Measurements from ENCODE around the gene XIRP1.

DNA sequence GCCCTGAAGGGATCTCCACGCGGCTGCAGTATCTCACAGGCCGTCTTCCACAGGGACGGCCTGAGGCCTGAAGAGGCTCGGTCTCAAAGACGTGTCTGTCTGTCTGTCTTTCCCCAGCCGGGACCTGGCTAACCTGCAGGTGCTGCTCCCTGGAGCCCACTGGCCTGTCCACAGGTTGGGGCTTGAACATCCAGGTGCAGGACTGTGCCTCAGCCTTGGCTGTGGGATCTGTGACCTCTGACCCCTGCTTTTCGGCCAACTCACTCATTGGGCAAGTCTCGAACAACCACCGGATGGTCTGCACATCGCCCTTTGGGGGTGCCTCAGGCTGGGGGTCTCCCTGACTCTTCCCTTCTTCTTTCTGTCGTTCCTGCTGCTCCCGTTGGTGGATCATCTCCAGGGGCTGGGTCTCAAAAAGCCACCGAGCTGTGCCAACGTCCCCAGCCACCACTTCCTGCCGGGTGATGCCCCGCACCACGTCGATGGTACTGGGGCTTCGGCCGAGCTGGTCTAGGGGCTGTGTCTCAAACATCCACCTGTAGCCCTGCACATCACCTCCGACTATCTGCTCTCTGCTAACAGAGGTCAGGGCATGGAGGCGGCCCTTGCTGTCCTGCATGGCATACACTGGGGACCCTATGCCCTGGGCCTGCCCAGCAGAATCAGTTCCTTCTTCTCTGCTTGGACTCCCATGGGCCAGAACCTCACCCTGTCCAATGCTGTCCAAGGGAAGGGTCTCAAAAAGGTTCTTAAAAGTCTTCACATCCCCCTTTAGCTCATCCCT, 4.8 kb downstream of the XIRP1 start:
- TF ChIP-seq, protein P1, sequence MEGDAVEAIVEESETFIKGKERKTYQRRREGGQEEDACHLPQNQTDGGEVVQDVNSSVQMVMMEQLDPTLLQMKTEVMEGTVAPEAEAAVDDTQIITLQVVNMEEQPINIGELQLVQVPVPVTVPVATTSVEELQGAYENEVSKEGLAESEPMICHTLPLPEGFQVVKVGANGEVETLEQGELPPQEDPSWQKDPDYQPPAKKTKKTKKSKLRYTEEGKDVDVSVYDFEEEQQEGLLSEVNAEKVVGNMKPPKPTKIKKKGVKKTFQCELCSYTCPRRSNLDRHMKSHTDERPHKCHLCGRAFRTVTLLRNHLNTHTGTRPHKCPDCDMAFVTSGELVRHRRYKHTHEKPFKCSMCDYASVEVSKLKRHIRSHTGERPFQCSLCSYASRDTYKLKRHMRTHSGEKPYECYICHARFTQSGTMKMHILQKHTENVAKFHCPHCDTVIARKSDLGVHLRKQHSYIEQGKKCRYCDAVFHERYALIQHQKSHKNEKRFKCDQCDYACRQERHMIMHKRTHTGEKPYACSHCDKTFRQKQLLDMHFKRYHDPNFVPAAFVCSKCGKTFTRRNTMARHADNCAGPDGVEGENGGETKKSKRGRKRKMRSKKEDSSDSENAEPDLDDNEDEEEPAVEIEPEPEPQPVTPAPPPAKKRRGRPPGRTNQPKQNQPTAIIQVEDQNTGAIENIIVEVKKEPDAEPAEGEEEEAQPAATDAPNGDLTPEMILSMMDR (IDR thresholded peaks at IDR 0.05): no peak
- TF ChIP-seq POLR2A (IDR thresholded peaks at IDR 0.05): no peak

All from uterus (tissue), 2 donors.